ENCODE measurements around the gene P2RY8.
"Not testable (repeated sequence)": the region's sequence is repeated elsewhere in the genome, so short reads cannot be mapped to it uniquely, and the experiment has no call there.

P2RY8 gene

GRCh38 chrX:1486749-1487361 lies 50.1 kb downstream of the P2RY8 start:
- DNase-seq (ENCODE audit: low read depth): no peak

GRCh38 chrX:1486177-1486576 lies 50.8 kb downstream of the P2RY8 start:
- DNase-seq (ENCODE audit: low read depth): no peak

GRCh38 chrX:1485033-1485432 lies 52.0 kb downstream of the P2RY8 start:
- DNase-seq (ENCODE audit: low read depth): no peak

- no peak for DNase-seq (ENCODE audit: low read depth)
Measured at GRCh38 chrX:1484638-1485019, 52.4 kb downstream of the P2RY8 start.

- no peak for DNase-seq (ENCODE audit: low read depth)
Measured at GRCh38 chrX:1483843-1484637, 52.9 kb downstream of the P2RY8 start.

GRCh38 chrX:1482530-1482928 lies 54.5 kb downstream of the P2RY8 start:
- DNase-seq (ENCODE audit: low read depth): not testable (repeated sequence)

GRCh38 chrX:1481636-1482529 lies 55.1 kb downstream of the P2RY8 start:
- DNase-seq (ENCODE audit: low read depth): peak; percentile 62

GRCh38 chrX:1480082-1480785 lies 56.8 kb downstream of the P2RY8 start:
- no peak for DNase-seq (ENCODE audit: low read depth)

- no peak for DNase-seq (ENCODE audit: low read depth)
Measured at GRCh38 chrX:1477801-1478458, 59.1 kb downstream of the P2RY8 start.

- no peak for DNase-seq (ENCODE audit: low read depth)
Measured at GRCh38 chrX:1477229-1477628, 59.8 kb downstream of the P2RY8 start.

GRCh38 chrX:1476682-1477081 lies 60.3 kb downstream of the P2RY8 start:
- DNase-seq (ENCODE audit: low read depth): no peak

GRCh38 chrX:1475881-1476280 lies 61.1 kb downstream of the P2RY8 start:
- no peak for DNase-seq (ENCODE audit: low read depth)

- no peak for DNase-seq (ENCODE audit: low read depth)
Measured at GRCh38 chrX:1475481-1475880, 61.5 kb downstream of the P2RY8 start.

GRCh38 chrX:1474593-1474992 lies 62.4 kb downstream of the P2RY8 start:
- not testable (repeated sequence) for DNase-seq (ENCODE audit: low read depth)

- DNase-seq (ENCODE audit: low read depth): no peak
Measured at GRCh38 chrX:1472975-1473374, 64.0 kb downstream of the P2RY8 start.

GRCh38 chrX:1468250-1468772 lies 68.7 kb downstream of the P2RY8 start:
- peak; percentile 80 for DNase-seq (ENCODE audit: low read depth)

- DNase-seq (ENCODE audit: low read depth): no peak
Measured at GRCh38 chrX:1466971-1467561, 69.9 kb downstream of the P2RY8 start.

GRCh38 chrX:1466232-1466661 lies 70.7 kb downstream of the P2RY8 start:
- no peak for DNase-seq (ENCODE audit: low read depth)

- no peak for DNase-seq (ENCODE audit: low read depth)
Measured at GRCh38 chrX:1465286-1466231, 71.4 kb downstream of the P2RY8 start.

GRCh38 chrX:1464971-1465285 lies 72.1 kb downstream of the P2RY8 start:
- DNase-seq (ENCODE audit: low read depth): no peak

All from T-helper 22 cell (primary cell).